ENCODE results near the gene OVOL3.

GRCh38 chr19:36086326-36086725, 24.6 kb upstream of the OVOL3 start:
- TF ChIP-seq POLR2A (IDR thresholded peaks at IDR 0.05), result no peak
- no peak for TF ChIP-seq CTCF (IDR thresholded peaks at IDR 0.05)

Data from sigmoid colon (tissue), 3 donors.